K562 (cell line): ENCODE measurements around the gene MN1. TPM values are rescaled to one million over a fixed set of nuclear protein-coding genes. Genes with fewer than 3 reads are reported as not detected.

Experiments used
- polyA plus RNA-seq, 8 experiments: library from polyadenylated mRNA; depleted of rRNA in 4 of 8; stranded (reverse) in 5 of 8; unstranded in 3 of 8; fragments of >200 nt; fragmentation: Nextera tagmentation in 2 of 8; fragmentation: Illumina TruSeq in 1 of 8; extraction: Ambion mirVana in 2 of 8; extraction: Trizol in 1 of 8; gene quantifications; 2 replicates each; pipeline versions ENCODE4 v1.2.1 to v1.2.3, GENCODE V29; 2011 to 2014; ENCODE audit warnings: inconsistent platforms in 1 of 8, missing spikeins in 1 of 8
- total RNA-seq, 7 experiments: library from RNA; depleted of rRNA in 6 of 7; stranded (reverse); fragments of >200 nt in 6 of 7; fragmentation: Illumina TruSeq in 2 of 7; extraction: Trizol in 2 of 7; gene quantifications; 2 replicates each; pipeline versions ENCODE4 v1.2.1 to v1.2.3, GENCODE V29; 2011 to 2021; ENCODE audit warnings: low replicate concordance in 1 of 7

The MN1 gene
- total and polyA plus RNA-seq, 9 of the 15 experiments (the other 6 are each of a cell fraction or from before 2014, with no cell fraction given) = under 0.01 to 0.05 (median 0.03) TPM; not detected in 5

Other genes starting within 250 kb of the MN1 start
- 13.0 and 13.1 TPM in 2 replicates for gene PITPNB, start 117.5 kb upstream of the MN1 start, total RNA-seq (2014; rRNA removed)
- 14.7 and 20.8 TPM in 2 replicates for gene PITPNB, start 117.5 kb upstream of the MN1 start, total RNA-seq (2014; rRNA removed; fragmentation: Illumina TruSeq; extraction: Trizol)
- gene PITPNB, start 117.5 kb upstream of the MN1 start, total RNA-seq (2015; rRNA removed; fragmentation: Illumina TruSeq; extraction: Trizol) = 12.6 and 14.2 TPM in 2 replicates
- 46.1 and 50.5 TPM in 2 replicates for gene PITPNB, start 117.5 kb upstream of the MN1 start, total RNA-seq (2021)
- 34.7 and 40.7 TPM in 2 replicates for gene PITPNB, start 117.5 kb upstream of the MN1 start, polyA plus RNA-seq (2011; rRNA removed)
- gene PITPNB, start 117.5 kb upstream of the MN1 start, polyA plus RNA-seq (2014; fragmentation: Illumina TruSeq; extraction: Trizol) = 46.1 and 52.4 TPM in 2 replicates
- gene PITPNB, start 117.5 kb upstream of the MN1 start, polyA plus RNA-seq (2014; fragmentation: Nextera tagmentation; extraction: Ambion mirVana) = 10 to 100 TPM; 32.2 to 44.3 TPM
- gene PITPNB, start 117.5 kb upstream of the MN1 start, polyA plus RNA-seq (2014; rRNA removed) = 28.9 and 43.8 TPM in 2 replicates